HG03139 (cell line): Measurements from ENCODE around the gene FAM13A.
"Not testable (repeated sequence)": the region's sequence is repeated elsewhere in the genome, so short reads cannot be mapped to it uniquely, and the experiment has no call there.

Experiments
- ATAC-seq: cut with Tn5 transposase; IDR thresholded peaks from one replicate; pipeline ENCODE4 v1.9.1; 2021; ENCODE audit not compliant: unreplicated experiment

The FAM13A gene

GRCh38 chr4:89000844-89001360, 56.1 kb downstream of the FAM13A start:
- no peak for ATAC-seq

DNA sequence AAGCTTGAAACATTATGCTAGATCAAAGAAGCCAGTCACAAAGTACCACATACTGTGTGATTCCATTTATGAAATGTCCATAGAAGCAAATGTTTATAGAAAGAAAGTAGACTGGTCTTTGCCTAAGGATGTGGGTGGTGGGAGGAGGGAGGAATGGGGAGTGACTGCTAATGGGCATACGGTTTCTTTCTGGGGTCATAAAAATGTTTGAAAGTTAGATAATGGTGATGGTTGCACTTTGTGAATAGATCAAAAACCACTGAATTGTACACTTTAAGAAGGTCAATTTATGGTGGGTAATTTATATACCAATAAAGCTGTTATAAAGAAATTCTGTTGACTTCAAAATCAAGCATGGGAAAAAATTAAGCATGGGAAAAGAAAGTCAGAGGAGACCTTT, 56.6 kb downstream of the FAM13A start:
- no peak for ATAC-seq

GRCh38 chr4:88999392-88999930, 57.5 kb downstream of the FAM13A start:
- no peak for ATAC-seq

DNA sequence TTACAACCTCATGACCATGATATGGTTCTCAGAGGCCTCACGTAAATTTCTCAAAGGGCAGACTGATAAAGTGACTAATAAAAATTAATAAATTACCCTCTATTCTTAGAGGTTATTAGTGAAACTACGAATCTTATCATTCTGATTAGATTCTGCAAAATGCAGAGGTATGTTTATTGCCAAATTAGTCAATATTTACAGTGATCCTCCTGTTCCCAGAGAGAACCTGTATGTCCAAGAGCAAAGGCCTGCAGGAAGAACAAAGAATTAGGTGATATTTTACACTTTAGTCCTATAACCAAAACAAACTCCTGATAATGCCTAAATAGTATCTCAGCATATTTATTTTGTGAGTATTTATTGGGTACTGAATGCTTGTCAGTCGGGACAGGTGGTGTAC, 58.1 kb downstream of the FAM13A start:
- no peak for ATAC-seq

GRCh38 chr4:88998001-88998400, 59.0 kb downstream of the FAM13A start:
- no peak for ATAC-seq

DNA sequence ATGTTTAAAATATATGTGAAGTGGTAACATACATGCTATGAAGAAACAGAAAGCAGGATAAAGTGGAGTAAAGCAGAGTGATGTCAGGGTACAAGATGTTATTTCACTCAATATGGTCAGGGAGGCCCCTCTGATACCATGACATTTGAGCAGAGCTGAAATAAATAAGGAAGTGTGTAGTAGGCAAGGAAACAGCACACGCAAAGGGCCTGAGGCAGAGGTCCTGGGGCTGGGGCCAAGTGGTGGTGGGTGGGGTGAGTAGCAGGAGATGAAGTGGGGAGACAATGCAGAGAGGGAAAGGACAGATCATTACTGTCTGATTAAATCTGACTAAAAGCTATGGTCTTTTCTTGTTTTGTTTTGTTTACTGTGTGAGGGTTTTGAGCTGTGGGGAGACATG, 61.1 kb downstream of the FAM13A start:
- ATAC-seq: no peak

DNA sequence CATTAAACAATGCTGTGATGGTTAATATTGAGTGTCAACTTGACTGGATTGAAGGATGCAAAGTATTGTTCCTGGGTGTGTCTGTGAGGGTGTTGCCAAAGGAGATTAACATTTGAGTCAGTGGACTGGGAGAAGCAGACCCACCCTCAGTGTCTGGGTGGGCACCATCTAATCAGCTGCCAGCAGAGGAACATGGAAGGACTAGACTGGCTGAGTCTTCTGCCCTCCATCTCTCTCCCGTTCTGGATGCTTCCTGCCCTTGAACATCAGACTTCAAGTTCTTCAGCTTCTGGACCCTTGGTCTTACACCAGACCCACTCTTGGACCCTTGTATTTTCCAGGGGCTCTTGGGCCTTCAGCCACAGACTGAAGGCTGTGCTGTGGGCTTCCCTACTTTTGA, 61.7 kb downstream of the FAM13A start:
- not testable (repeated sequence) for ATAC-seq

DNA sequence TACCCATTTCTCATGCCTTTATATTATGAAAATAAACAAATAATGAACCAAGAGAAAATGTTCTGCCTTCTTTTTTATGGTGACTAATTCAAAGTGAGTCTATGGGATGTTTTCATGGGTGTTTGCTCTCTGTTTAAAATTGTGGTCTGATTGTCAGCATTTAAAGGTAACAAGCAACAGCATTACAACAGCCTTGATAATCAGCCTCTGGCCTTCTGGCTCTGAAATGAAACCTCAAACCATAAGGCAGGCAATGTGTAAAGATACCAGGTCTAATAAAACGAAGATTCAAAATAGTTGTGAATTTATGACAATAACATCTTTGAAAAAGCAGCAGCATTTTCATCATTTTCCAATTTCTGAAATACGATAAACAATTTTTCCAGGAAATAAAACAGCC, 63.7 kb downstream of the FAM13A start:
- no peak for ATAC-seq

- no peak for ATAC-seq
Observed at GRCh38 chr4:88991746-88992145, 65.2 kb downstream of the FAM13A start.

- ATAC-seq: no peak
Observed at GRCh38 chr4:88989990-88990389, 67.0 kb downstream of the FAM13A start.

DNA sequence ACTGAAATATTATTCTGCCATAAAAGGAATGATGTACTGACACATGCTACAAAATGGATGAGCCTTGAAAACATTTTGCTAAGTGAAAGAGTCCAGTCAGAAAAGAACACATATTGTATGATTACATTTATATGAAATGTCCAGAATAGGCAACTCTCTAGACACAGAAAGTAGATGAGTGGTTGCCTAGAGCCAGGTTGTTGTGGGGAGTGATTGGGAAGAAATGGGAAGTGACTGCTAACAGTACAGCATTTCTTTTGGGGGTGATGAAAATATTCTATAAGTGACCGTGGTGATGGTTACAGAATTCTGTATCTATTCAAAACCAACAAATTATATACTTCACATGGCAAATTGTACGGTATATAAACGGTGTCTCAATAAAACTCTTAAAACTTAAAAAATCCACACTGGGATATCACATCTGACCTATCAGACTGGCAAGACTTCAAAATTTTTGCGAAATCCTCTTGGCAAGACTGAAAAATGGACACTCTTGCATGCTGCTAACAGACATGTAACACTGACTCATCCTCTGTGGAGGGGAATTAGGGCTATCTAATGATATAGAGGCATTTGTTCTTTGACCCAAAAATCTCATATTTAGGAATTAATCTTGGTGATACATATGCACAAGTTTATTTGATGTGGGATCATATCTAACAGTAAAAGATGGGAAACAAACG, 71.8 kb downstream of the FAM13A start:
- no peak for ATAC-seq

- ATAC-seq: no peak
Observed at GRCh38 chr4:88982757-88983156, 74.2 kb downstream of the FAM13A start.

DNA sequence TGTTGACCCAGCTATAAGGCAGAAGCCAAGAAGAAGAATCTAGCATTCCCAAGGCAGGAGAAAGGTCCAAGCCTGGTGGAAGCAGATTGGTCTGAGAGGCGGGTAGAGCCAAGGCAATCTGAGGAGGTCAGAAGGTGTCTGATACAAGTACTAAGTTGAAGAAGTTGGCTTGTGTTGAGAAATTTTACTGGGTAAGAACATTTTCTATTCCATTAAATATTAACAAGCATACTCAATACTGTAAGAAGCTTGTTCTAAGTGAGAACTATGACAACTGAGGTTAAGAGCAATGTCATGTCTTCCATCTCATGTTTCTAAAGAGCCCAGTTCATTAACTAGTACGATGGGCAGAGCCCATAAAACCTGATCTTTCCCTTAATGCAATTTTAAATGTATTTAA, 75.0 kb downstream of the FAM13A start:
- ATAC-seq: peak; percentile 81

- ATAC-seq: no peak
Observed at GRCh38 chr4:88981556-88981955, 75.4 kb downstream of the FAM13A start.

GRCh38 chr4:88979276-88979675, 77.7 kb downstream of the FAM13A start:
- ATAC-seq: no peak

DNA sequence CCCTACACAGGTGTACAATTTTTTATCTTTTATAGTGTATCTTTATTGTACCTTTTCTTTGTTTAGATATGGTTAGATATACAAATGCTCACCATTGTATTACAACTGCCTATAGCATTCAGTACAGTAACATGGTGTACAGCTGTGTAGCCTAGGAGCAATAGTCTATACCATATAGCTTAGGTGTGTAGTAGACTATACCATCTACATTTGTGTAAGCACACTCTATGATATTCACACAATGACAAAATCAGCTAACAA, 80.3 kb downstream of the FAM13A start:
- ATAC-seq: no peak

GRCh38 chr4:88975958-88976774, 80.8 kb downstream of the FAM13A start:
- no peak for ATAC-seq

DNA sequence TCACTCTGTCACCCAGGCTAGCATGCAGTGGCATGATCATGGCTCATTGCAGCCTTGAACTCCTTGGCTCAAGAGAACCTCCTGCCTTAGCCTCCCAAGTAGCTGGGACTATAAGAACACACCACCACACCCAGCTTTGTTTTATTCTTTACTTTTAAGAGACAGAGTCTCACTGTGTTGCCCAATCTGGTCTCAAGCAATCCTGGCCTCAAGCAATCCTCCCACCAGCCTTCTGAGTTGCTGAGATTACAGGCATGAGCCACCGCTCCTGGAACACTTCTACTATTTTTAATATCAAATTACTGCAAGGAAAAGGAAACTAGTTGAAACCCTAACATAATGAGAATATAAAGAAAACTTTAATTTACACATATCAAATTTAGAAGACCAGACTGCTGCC, 85.4 kb downstream of the FAM13A start:
- ATAC-seq: no peak

DNA sequence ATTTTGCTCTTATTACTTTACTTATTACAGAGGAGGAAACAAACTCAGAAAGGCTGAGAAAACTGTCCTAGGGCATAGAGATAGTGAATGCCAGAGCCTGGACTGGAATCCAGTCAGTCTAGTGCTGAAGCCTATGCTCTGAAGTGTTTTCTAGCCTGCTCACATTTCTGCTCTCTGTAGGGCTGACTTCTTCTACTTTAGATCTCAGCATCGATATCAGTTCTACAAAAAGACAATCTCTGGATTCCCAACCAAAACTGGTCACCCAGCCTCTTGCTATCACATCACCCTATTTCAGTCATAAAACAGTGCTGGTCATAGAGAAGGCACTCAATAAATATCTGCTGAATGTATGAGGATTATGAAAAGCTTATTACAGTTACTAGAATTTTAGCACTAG, 87.2 kb downstream of the FAM13A start:
- no peak for ATAC-seq

DNA sequence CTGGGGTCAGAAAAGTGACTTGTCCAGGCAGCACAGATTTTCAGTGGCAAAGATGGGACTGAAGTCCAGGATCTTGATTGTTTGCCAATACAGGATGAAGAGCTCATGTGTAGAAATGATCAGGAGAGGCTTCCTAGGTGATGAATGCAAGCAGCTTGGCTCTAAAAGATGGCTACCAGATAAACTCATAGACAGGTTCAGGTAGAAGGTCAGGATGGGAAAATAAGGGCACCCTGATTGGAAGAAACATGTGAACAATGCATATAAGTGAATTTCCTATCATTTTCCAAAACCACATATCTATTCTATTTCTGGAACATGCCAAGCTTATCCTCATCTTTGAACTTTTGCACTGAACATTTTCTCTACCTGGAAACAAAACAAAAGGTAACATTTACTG, 87.7 kb downstream of the FAM13A start:
- no peak for ATAC-seq

DNA sequence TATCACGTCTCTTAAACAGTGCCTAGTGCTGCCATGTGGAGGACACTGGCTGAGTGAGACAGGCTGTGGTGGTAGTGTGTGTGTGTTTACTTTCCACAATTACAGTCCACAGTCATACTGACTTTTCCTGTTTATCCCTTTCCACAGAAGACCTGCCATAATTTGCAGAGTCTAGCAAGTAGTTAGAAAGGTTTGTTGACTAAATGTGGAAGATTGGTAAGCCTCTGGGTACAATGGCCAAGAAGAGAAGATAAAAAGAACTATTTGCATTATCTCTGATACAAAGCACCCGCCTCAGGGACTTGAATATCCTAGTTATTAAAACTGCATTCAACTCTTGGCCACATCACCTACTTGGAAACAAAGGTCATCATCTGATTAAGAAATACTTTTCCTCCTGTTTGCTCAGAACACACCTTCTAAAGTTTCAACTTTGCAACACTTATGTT, 89.1 kb downstream of the FAM13A start:
- no peak for ATAC-seq

GRCh38 chr4:88965053-88965452, 91.9 kb downstream of the FAM13A start:
- no peak for ATAC-seq
